Endodermal cell (in vitro differentiated cells): Measurements from ENCODE around the gene MTREX. TPM values are rescaled to one million over a fixed set of nuclear protein-coding genes. Genes with fewer than 3 reads are reported as not detected.

Source experiments
- DNase-seq: peaks from one replicate; pipeline ENCODE4 v3.0.0-alpha.2; 2017
- H3K27ac ChIP-seq: 2 replicates; pipeline ENCODE4 v1.5.1; 2013; ENCODE audit warnings: mild to moderate bottlenecking, low read depth, low read length, moderate library complexity
- H3K27me3 ChIP-seq: 2 replicates; pipeline ENCODE4 v1.6.1; 2013; ENCODE audit warnings: mild to moderate bottlenecking, low read length, moderate library complexity; ENCODE audit not compliant: insufficient read depth, control insufficient read depth, poor library complexity, severe bottlenecking
- H3K36me3 ChIP-seq: 2 replicates; pipeline ENCODE4 v1.7.0; 2013; ENCODE audit warnings: mild to moderate bottlenecking, low read length, moderate library complexity; ENCODE audit not compliant: control insufficient read depth, insufficient read depth
- H3K4me1 ChIP-seq: one replicate; pipeline ENCODE4 v1.7.0; 2013; ENCODE audit warnings: low read length; ENCODE audit not compliant: control insufficient read depth, insufficient read depth
- H3K4me3 ChIP-seq: 2 replicates; pipeline ENCODE4 v1.5.1; 2013; ENCODE audit warnings: mild to moderate bottlenecking, low read length, moderate library complexity
- H3K9ac ChIP-seq: 2 replicates; pipeline ENCODE4 v1.6.1; 2013; ENCODE audit warnings: mild to moderate bottlenecking, low read length, moderate library complexity; ENCODE audit not compliant: poor library complexity, severe bottlenecking; ENCODE audit errors: extremely low read depth
- H3K9me3 ChIP-seq: 2 replicates; pipeline ENCODE4 v1.6.1; 2013; ENCODE audit warnings: mild to moderate bottlenecking, low read length, moderate library complexity; ENCODE audit not compliant: control insufficient read depth
- H3K27ac Mint-ChIP-seq: 2 replicates; pipeline ENCODE4 v1.8.0; 2020; ENCODE audit warnings: mixed read lengths
- H3K27me3 Mint-ChIP-seq: 2 replicates; pipeline ENCODE4 v1.8.0; 2021; ENCODE audit warnings: mild to moderate bottlenecking, mixed read lengths; ENCODE audit not compliant: insufficient read depth
- H3K36me3 Mint-ChIP-seq: 2 replicates; pipeline ENCODE4 v1.8.0; 2020; ENCODE audit warnings: low read depth, mixed read lengths
- H3K4me1 Mint-ChIP-seq: 2 replicates; pipeline ENCODE4 v1.8.0; 2020; ENCODE audit warnings: mixed read lengths
- H3K4me3 Mint-ChIP-seq: 2 replicates; pipeline ENCODE4 v1.8.0; 2020; ENCODE audit warnings: mild to moderate bottlenecking, moderate library complexity, mixed read lengths
- H3K9me3 Mint-ChIP-seq: 2 replicates; pipeline ENCODE4 v1.8.0; 2020; ENCODE audit warnings: mild to moderate bottlenecking, mixed read lengths
- WGBS, 2 experiments: methylation state at CpG; one replicate each; pipeline versions ENCODE4 v1.1.5 to v1.1.7; 2013; ENCODE audit warnings: missing lambda C conversion rate in 2 of 2, mixed read lengths in 1 of 2; ENCODE audit not compliant: insufficient coverage in 1 of 2, insufficient read length in 1 of 2; 5-methylcytosine and 5-hydroxymethylcytosine counted together
- total RNA-seq, 2 donors: library from RNA; stranded (reverse); fragmentation: NEBNext Ultra II Directional in 1 of 2; extraction: Animal tissue kit (Norgen Biotek cat#: 25700) in 1 of 2; gene quantifications; 2 replicates in 1 of 2; 3 replicates in 1 of 2; pipeline ENCODE4 v1.2.1, GENCODE V29; 2021
- TF ChIP-seq, protein P1 (sequence below): fragments of 200-600 bp; sonication (generic); conservative IDR thresholded peaks from 2 replicates; pipeline ENCODE4 v1.5.0; 2021; ENCODE audit warnings: antibody characterized with exemption, mild to moderate bottlenecking

Gene MTREX
- total RNA-seq, 2 donors from 2014 or later, result 91.0 to 106 TPM

DNA sequence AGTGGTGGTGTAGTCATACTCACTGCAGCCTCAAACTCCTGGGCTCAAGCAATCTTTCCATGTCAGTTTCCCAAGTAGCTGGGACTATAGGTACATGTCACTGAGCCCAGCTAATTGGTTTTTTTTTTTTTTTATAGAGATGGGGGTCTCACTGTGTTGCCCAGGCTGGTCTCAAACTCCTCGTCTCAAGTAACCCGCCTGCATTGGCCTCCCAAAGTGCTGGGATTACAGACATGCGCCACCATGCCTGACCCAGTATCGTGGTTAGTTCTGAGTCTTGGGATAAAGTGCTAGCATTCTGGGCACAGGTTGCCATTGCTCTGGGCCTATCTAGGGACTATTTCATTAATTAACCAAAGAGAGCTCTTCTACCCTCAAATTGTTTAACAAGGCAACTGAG is 118.7 kb downstream of the MTREX start:
- H3K9ac ChIP-seq, result no peak overlapping the region
- no peaks in the 10 kb centered on the region for H3K27me3 ChIP-seq
- TF ChIP-seq, protein P1, sequence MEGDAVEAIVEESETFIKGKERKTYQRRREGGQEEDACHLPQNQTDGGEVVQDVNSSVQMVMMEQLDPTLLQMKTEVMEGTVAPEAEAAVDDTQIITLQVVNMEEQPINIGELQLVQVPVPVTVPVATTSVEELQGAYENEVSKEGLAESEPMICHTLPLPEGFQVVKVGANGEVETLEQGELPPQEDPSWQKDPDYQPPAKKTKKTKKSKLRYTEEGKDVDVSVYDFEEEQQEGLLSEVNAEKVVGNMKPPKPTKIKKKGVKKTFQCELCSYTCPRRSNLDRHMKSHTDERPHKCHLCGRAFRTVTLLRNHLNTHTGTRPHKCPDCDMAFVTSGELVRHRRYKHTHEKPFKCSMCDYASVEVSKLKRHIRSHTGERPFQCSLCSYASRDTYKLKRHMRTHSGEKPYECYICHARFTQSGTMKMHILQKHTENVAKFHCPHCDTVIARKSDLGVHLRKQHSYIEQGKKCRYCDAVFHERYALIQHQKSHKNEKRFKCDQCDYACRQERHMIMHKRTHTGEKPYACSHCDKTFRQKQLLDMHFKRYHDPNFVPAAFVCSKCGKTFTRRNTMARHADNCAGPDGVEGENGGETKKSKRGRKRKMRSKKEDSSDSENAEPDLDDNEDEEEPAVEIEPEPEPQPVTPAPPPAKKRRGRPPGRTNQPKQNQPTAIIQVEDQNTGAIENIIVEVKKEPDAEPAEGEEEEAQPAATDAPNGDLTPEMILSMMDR, result no peak
- peaks cover 9% of the 10 kb centered on the region for H3K9me3 Mint-ChIP-seq
- no peak overlapping the region for H3K4me3 ChIP-seq
- H3K4me1 Mint-ChIP-seq, result peaks cover 6% of the 10 kb centered on the region
- no peaks in the 10 kb centered on the region for H3K4me1 ChIP-seq
- H3K36me3 Mint-ChIP-seq, result peaks cover 91% of the 10 kb centered on the region
- H3K36me3 ChIP-seq, result peaks cover 100% of the 10 kb centered on the region
- H3K27me3 Mint-ChIP-seq, result no peaks in the 10 kb centered on the region
- H3K4me3 Mint-ChIP-seq, result no peak overlapping the region
- H3K9me3 ChIP-seq, result peaks cover 62% of the 10 kb centered on the region
- no peak for DNase-seq
- no peak overlapping the region for H3K27ac Mint-ChIP-seq
- H3K27ac ChIP-seq, result no peak overlapping the region
- WGBS, 2 experiments, result 95 to 100% methylated on average over 2 to 4 of the region's 4 CpGs

GRCh38 chr5:55427157-55427556 is 119.4 kb downstream of the MTREX start:
- Histone ChIP-seq H3K4me1 (no peaks in the 10 kb centered on the region), H3K9me3 (peaks cover 62% of the 10 kb centered on the region), H3K9ac (no peak overlapping the region), H3K27me3 (no peaks in the 10 kb centered on the region), H3K4me3 (no peak overlapping the region), H3K36me3 (peaks cover 100% of the 10 kb centered on the region), H3K27ac (no peak overlapping the region)
- no peak for DNase-seq
- Mint-ChIP-seq H3K4me1 (peaks cover 6% of the 10 kb centered on the region), H3K27me3 (no peaks in the 10 kb centered on the region), H3K27ac (no peak overlapping the region), H3K36me3 (peaks cover 93% of the 10 kb centered on the region), H3K4me3 (no peak overlapping the region), H3K9me3 (peaks cover 12% of the 10 kb centered on the region)
- WGBS, 2 experiments, result 97 to 100% methylated on average over 1 of the region's 1 CpG
- TF ChIP-seq, protein P1, result no peak

DNA sequence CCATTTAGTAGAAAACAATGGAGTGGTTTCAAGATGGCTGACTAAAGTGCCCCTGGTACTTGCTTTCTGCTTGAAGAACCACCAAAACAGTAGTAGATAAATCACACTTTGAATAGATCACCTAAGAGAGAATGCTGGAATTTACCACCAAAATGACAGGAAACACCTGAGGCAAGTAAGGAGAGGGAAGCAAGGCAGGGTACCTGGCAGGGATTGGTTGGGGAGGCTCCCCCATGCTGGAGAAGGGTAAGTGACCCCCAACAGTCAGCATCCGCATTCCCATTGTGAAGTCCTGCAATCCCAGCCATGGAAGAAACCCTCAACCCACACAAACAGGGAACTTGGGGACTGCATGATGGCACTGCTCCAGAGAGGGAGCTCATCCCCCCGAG is 121.4 kb downstream of the MTREX start:
- Mint-ChIP-seq H3K4me1 (peaks cover 6% of the 10 kb centered on the region), H3K27ac (no peak overlapping the region), H3K36me3 (peaks cover 88% of the 10 kb centered on the region), H3K9me3 (peaks cover 16% of the 10 kb centered on the region), H3K27me3 (no peaks in the 10 kb centered on the region), H3K4me3 (no peak overlapping the region)
- DNase-seq, result no peak
- no peaks in the 10 kb centered on the region for H3K27me3 ChIP-seq
- TF ChIP-seq, protein P1, result no peak
- H3K36me3 ChIP-seq, result peaks cover 93% of the 10 kb centered on the region
- H3K9me3 ChIP-seq, result peaks cover 61% of the 10 kb centered on the region
- H3K27ac ChIP-seq, result no peak overlapping the region
- 48% methylated on average over 2 of the region's 2 CpGs; no CpG with 5 or more reads in 1 of the 2 experiments for WGBS, 2 experiments
- no peaks in the 10 kb centered on the region for H3K4me1 ChIP-seq
- no peak overlapping the region for H3K4me3 ChIP-seq
- no peak overlapping the region for H3K9ac ChIP-seq
